ENCODE measurements around the gene FAM187B. TPM values are rescaled to one million over a fixed set of nuclear protein-coding genes. Genes with fewer than 3 reads are reported as not detected.

Gene FAM187B
- total RNA-seq, 1 donor from 2014 or later, result not detected

- H3K4me3 ChIP-seq, result no peak overlapping the region
- TF ChIP-seq, protein P1, sequence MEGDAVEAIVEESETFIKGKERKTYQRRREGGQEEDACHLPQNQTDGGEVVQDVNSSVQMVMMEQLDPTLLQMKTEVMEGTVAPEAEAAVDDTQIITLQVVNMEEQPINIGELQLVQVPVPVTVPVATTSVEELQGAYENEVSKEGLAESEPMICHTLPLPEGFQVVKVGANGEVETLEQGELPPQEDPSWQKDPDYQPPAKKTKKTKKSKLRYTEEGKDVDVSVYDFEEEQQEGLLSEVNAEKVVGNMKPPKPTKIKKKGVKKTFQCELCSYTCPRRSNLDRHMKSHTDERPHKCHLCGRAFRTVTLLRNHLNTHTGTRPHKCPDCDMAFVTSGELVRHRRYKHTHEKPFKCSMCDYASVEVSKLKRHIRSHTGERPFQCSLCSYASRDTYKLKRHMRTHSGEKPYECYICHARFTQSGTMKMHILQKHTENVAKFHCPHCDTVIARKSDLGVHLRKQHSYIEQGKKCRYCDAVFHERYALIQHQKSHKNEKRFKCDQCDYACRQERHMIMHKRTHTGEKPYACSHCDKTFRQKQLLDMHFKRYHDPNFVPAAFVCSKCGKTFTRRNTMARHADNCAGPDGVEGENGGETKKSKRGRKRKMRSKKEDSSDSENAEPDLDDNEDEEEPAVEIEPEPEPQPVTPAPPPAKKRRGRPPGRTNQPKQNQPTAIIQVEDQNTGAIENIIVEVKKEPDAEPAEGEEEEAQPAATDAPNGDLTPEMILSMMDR (IDR thresholded peaks at IDR 0.05; ENCODE audit: borderline replicate concordance), result no peak
- H3K27ac ChIP-seq (replicated peaks), result peak overlapping the region; percentile 99
- intact Hi-C loops (cut with micrococcal nuclease), result no loop called here
- no peak for DNase-seq
- H3K36me3 ChIP-seq, result no peaks in the 10 kb centered on the region
- H3K27me3 ChIP-seq (ENCODE audit: low read depth), result no peaks in the 10 kb centered on the region
- H3K9me3 ChIP-seq (replicated peaks), result no peaks in the 10 kb centered on the region
- peaks cover 54% of the 10 kb centered on the region for H3K4me1 ChIP-seq
These were observed 36.0 kb upstream of the FAM187B start for GRCh38 chr19:35264268-35265125.

DNA sequence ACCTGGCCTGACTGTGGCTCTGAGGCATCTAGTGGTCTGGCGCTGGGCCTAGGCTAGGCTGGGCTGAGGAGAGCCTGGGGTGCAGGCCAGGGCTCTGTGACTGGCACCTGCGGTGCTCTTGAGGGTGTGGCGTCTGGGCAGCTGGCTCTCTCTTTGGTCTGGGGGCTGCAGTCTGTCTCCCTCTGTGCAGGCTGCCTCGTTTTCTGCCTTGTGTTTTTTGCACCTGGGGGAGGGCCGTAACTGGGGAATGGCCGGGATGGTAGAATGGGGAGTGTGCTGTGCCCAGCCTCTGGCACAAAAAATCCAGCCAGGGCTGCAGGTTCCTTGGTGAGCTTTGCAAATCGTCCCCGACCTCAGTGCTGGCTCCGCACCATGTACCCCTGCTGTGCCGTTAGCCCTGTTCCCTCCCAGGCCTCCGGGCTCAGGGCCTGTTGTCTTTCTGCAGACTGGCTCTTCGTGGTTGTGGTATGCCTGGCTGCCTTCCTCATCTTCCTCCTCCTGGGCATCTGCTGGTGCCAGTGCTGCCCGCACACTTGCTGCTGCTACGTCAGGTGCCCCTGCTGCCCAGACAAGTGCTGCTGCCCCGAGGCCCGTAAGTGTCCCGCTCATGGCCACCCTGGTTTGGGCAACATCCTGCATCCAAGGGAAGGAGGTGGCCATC, 33.7 kb upstream of the FAM187B start:
- intact Hi-C loops (cut with micrococcal nuclease), result no loop called here
- Histone ChIP-seq H3K27me3 (ENCODE audit: low read depth) (no peaks in the 10 kb centered on the region), H3K27ac (replicated peaks) (no peak overlapping the region), H3K36me3 (no peaks in the 10 kb centered on the region), H3K4me3 (no peak overlapping the region), H3K9me3 (replicated peaks) (no peaks in the 10 kb centered on the region), H3K4me1 (peaks cover 46% of the 10 kb centered on the region)
- TF ChIP-seq, protein P1 (IDR thresholded peaks at IDR 0.05; ENCODE audit: borderline replicate concordance), result no peak
- no peak for DNase-seq

GRCh38 chr19:35261356-35262100, 33.0 kb upstream of the FAM187B start:
- Histone ChIP-seq H3K4me3 (no peak overlapping the region), H3K27me3 (ENCODE audit: low read depth) (no peaks in the 10 kb centered on the region), H3K27ac (replicated peaks) (no peak overlapping the region), H3K36me3 (no peaks in the 10 kb centered on the region), H3K9me3 (replicated peaks) (no peaks in the 10 kb centered on the region), H3K4me1 (peaks cover 40% of the 10 kb centered on the region)
- intact Hi-C loops (cut with micrococcal nuclease), result no loop called here
- TF ChIP-seq, protein P1 (IDR thresholded peaks at IDR 0.05; ENCODE audit: borderline replicate concordance), result no peak
- DNase-seq, result no peak

DNA sequence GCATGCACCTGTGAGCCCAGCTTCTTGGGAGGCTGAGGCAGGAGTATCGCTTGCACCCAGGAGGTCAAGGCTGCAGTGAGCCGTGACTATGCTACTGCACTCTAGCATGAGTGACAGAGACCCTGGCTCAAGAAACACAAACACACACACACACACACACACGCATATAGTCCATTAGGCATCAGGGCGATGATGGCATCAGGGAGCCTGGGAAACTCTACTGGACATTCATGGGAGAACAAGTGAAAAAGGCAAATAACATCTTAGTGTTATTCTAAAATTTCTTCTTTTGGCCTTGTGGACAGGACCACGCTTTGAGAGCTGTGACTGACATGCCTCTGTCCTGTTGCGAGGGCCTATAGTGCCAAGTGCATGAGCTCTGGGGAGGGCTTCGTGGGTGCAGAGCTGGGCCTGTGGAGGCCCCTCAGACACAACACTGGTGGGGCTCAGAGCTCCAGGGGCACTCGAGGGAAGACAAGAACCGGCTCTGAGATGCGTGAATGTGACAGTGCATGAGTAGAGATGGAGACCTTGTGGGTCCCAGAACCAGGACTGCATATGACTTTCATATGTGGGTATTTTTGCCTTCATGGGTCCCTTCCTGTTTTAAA, 32.3 kb upstream of the FAM187B start:
- TF ChIP-seq, protein P1 (IDR thresholded peaks at IDR 0.05; ENCODE audit: borderline replicate concordance), result no peak
- Histone ChIP-seq H3K27me3 (ENCODE audit: low read depth) (no peaks in the 10 kb centered on the region), H3K27ac (replicated peaks) (no peak overlapping the region), H3K36me3 (no peaks in the 10 kb centered on the region), H3K9me3 (replicated peaks) (no peaks in the 10 kb centered on the region), H3K4me1 (peaks cover 34% of the 10 kb centered on the region), H3K4me3 (no peak overlapping the region)
- DNase-seq, result no peak
- intact Hi-C loops (cut with micrococcal nuclease), result no loop called here

DNA sequence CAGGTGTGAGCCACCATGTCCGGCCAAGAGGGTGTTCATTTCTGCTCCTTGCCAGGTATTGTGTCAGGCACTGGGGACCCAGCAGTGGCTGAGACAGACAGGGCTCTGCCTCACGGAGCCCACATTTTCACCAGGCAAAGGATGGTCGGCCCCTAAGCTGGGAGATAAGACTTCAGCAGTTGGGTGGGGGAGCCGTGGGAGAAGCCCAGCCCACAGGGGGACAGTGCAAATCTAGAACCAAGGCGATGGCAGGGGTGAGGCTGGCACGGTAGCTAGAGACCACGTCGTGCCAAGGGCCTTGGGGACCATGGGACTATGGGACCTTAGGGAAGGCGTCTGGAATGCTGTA, 28.5 kb upstream of the FAM187B start:
- intact Hi-C loops (cut with micrococcal nuclease), result no loop called here

More for the DNA sequence above, 28.5 kb upstream of the FAM187B start:
- DNase-seq, result no peak
- H3K27me3 ChIP-seq (ENCODE audit: low read depth), result no peaks in the 10 kb centered on the region
- no peaks in the 10 kb centered on the region for H3K36me3 ChIP-seq
- H3K27ac ChIP-seq (replicated peaks), result no peak overlapping the region
- H3K9me3 ChIP-seq (replicated peaks), result no peaks in the 10 kb centered on the region
- H3K4me3 ChIP-seq, result no peak overlapping the region
- TF ChIP-seq, protein P1 (IDR thresholded peaks at IDR 0.05; ENCODE audit: borderline replicate concordance), result no peak
- peaks cover 28% of the 10 kb centered on the region for H3K4me1 ChIP-seq
